Uterus (tissue), 2 donors: ENCODE results near the gene PAOX.

Experiments used
- CTCF ChIP-seq, 4 experiments: fragments of 200-600 bp in 2 of 4; fragments of 450-650 bp in 2 of 4; sonication (generic) in 2 of 4; IDR thresholded peaks; one replicate each; pipeline ENCODE4 v1.5.1; 2016 to 2019; ENCODE audit warnings: antibody characterized with exemption in 4 of 4, mild to moderate bottlenecking in 2 of 4, moderate library complexity in 1 of 4
- POLR2A ChIP-seq, 2 donors: fragments of 450-650 bp; IDR thresholded peaks; one replicate each; pipeline ENCODE4 v1.6.1; 2016; ENCODE audit warnings: antibody characterized with exemption in 2 of 2, mild to moderate bottlenecking in 1 of 2, moderate library complexity in 1 of 2

- TF ChIP-seq CTCF (IDR thresholded peaks at IDR 0.05) (no peak), POLR2A (IDR thresholded peaks at IDR 0.05) (no peak)
Observed at GRCh38 chr10:133339708-133340380, 39.2 kb upstream of the PAOX start.
